Right atrium auricular region (tissue), 2 donors: ENCODE measurements around the gene RIPOR3. TPM values are rescaled to one million over a fixed set of nuclear protein-coding genes. Genes with fewer than 3 reads are reported as not detected.

Experiments
- DNase-seq: peaks from one replicate; pipeline ENCODE4 v3.0.0-alpha.2; 2019; ENCODE audit warnings: low spot score
- H3K27ac ChIP-seq, 2 donors: fragments of 200-600 bp; sonication (generic); 1 replicate in 1 of 2; 2 replicates in 1 of 2; pipeline ENCODE4 v1.5.1; 2016 to 2019
- H3K27me3 ChIP-seq, 2 donors: fragments of 200-600 bp; sonication (generic); one replicate each; pipeline versions ENCODE4 v1.5.1 to v1.6.0; 2017 to 2019
- H3K36me3 ChIP-seq: fragments of 200-600 bp; sonication (generic); one replicate; pipeline ENCODE4 v1.5.1; 2016
- H3K4me1 ChIP-seq, 2 donors: fragments of 200-600 bp; sonication (generic); one replicate each; pipeline versions ENCODE4 v1.5.1 to v1.6.0; 2017 to 2019
- H3K4me3 ChIP-seq, 2 donors: fragments of 200-600 bp; sonication (generic); 1 replicate in 1 of 2; 2 replicates in 1 of 2; pipeline ENCODE4 v1.5.1; 2017 to 2019; ENCODE audit warnings: mild to moderate bottlenecking in 1 of 2, moderate library complexity in 1 of 2
- H3K9me3 ChIP-seq, 2 donors: fragments of 200-600 bp; sonication (generic); one replicate each; pipeline ENCODE4 v1.5.1; 2019
- total RNA-seq, 2 donors: library from RNA; depleted of rRNA; stranded (reverse); fragments of >200 nt; gene quantifications; one replicate each; pipeline ENCODE4 v1.1.0, GENCODE V29; 2016
- TF ChIP-seq, protein P1 (sequence below), 2 donors: fragments of 200-600 bp; sonication (generic); IDR thresholded peaks; one replicate each; pipeline ENCODE4 v1.5.1; 2019; ENCODE audit warnings: antibody characterized with exemption in 2 of 2

Gene RIPOR3
- total RNA-seq, 2 donors from 2014 or later: 2.9 to 4.7 TPM

DNA sequence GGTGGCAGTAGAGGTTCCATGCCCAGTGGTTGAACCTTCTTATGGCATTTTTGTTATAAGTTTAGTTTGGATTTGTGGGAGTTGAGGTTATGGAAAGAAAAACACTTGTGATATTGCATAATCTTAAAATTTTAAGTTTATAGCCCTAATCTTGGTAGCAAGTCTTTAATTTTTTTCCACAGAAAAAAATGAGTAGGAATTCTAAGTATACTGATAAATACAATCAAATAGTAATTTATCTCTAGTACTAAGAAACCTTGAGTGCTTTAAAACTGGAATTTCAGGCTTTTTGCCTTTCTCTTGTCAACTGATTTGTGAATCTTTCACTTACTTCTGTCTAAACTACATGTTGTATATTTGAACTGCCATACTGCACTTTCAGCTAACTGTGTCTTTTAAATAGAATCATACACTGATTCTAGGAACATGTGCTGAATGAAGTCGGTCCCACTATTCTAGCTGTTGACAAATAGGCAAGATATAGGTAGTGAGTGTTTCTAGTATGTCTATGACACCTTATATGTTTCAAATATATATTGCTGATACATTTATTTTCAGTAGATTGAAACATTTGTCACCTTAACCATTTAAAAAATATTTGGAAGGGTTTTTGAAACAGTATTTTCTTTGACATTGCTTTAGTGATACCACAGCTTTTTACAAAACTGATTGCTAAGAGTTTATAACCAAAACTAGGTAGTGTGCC lies 42.5 kb upstream of the RIPOR3 start:
- H3K27me3 ChIP-seq: no peaks in the 10 kb centered on the region
- peaks cover 0 to 23% of the 10 kb centered on the region in 2 donors for H3K4me1 ChIP-seq
- DNase-seq: no peak
- no peak overlapping the region for H3K4me3 ChIP-seq
- H3K27ac ChIP-seq: no peak overlapping the region
- TF ChIP-seq, protein P1, sequence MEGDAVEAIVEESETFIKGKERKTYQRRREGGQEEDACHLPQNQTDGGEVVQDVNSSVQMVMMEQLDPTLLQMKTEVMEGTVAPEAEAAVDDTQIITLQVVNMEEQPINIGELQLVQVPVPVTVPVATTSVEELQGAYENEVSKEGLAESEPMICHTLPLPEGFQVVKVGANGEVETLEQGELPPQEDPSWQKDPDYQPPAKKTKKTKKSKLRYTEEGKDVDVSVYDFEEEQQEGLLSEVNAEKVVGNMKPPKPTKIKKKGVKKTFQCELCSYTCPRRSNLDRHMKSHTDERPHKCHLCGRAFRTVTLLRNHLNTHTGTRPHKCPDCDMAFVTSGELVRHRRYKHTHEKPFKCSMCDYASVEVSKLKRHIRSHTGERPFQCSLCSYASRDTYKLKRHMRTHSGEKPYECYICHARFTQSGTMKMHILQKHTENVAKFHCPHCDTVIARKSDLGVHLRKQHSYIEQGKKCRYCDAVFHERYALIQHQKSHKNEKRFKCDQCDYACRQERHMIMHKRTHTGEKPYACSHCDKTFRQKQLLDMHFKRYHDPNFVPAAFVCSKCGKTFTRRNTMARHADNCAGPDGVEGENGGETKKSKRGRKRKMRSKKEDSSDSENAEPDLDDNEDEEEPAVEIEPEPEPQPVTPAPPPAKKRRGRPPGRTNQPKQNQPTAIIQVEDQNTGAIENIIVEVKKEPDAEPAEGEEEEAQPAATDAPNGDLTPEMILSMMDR (IDR thresholded peaks at IDR 0.05): no peak
- H3K36me3 ChIP-seq: no peaks in the 10 kb centered on the region
- no peaks in the 10 kb centered on the region for H3K9me3 ChIP-seq

DNA sequence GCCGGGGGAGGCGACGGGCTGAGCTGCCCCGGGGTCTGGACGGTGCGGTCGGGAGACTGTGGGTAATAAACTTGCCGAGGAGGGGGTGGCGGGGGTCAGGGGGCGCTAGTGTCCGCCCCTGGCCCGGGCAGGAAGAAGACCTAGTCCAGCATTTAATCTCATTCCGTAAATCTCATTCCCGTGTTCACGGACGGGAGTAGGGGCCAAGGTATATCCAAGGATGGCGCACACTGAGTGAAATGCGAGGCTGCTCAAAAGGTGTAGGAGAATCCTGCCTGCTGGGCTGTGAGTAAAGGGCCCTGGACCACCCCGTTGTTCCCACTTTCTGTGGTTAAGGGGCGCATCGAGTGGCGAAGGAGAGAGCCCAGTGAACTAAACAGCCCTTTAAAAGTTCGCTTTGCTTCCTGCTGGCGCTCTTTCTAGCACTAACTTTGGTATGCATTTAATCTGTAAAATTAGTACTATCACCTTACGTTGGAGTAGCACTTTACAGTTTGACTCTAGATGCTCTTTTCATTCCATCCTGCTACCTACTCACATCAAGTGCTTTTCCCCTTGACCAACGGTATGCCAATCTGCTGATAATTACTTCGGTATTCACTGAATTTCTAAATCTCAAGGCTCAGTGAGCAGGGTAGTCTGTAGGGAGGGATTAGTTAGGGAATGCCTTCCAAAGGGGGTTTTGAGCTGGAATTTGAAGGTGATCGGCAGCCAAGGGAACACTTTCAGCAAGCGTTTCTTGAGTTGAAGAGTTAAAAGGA lies 40.8 kb upstream of the RIPOR3 start:
- Histone ChIP-seq H3K36me3 (no peaks in the 10 kb centered on the region), H3K27me3 (no peaks in the 10 kb centered on the region), H3K9me3 (no peaks in the 10 kb centered on the region), H3K27ac (peak overlapping the region; percentile 89 to 90), H3K4me3 (peak overlapping the region; percentile 60 to 75), H3K4me1 (peaks cover 0 to 23% of the 10 kb centered on the region in 2 donors)
- TF ChIP-seq, protein P1 (IDR thresholded peaks at IDR 0.05): no peak
- DNase-seq: peak; percentile 55

DNA sequence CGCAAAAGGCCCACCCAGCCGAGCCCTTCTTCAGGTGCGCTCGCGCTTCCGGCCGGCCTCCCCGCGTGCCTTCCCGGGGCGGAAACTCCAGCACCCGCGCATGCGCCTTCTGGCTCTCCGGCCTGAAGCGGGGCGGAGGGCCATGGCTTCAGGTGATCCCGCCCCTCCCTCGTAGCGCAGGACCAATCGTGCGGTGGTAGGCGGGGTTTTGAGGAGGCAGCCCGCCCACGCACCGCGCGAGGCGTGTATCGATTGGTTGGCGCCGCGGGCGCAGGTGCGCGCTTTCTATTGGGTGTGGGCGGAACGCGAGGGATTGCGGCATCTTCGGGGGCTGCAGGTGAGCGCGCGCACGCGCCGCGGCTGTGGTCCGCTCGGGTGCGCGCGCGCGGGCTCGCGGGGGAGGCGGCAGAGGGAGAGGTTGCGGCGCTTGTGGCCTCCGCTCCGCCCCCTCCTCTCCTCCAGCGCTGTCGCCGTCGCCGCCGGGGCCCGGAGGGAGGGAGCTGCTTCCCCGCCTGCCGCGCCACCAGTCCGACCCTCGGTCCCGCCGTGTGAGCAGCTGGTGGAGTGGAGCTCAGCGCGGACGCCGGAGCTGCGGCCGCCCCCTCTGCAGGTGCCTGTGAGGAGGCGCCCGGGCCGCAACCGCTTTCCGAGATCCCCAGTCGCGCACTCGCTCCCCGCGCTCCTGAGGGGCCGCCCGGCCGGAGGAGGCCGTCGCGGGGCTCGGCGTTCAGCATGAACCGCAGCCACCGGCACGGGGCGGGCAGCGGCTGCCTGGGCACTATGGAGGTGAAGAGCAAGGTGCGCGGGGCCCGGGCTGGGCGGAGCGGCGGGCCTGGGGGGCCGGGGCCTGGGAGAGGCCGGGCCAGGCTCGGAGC lies 40.0 kb upstream of the RIPOR3 start, which contains the start of gene PARD6B:
PARD6B (plus strand) TSS at position 526 of the 875 bp plus-strand sequence; CDS start at position 733, 207 bp downstream.
- Histone ChIP-seq H3K27ac (peak within 1 kb of the TSS; percentile 89 to 90), H3K36me3 (no peaks in the 10 kb centered on the region), H3K9me3 (no peaks in the 10 kb centered on the region)

DNA sequence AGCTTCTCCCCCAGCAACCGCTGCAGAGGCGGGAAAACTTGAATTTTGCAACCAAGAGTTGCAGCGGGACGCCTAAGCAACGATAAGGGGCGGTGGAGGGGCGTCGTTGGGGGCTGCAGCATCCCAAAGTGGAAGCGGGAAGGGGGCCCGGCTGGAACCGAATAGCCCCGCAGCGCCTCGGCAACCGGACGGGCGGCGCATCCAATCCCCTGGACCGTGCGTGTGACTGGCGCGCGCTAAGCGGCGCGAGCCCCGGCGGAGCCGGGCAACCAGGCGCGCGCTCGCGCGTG lies 39.4 kb upstream of the RIPOR3 start:
- TF ChIP-seq, protein P1 (IDR thresholded peaks at IDR 0.05): no peak
- Histone ChIP-seq H3K4me3 (peak overlapping the region; percentile 60 to 75), H3K27ac (peak overlapping the region; percentile 89 to 90), H3K27me3 (no peaks in the 10 kb centered on the region), H3K4me1 (peaks cover 0 to 24% of the 10 kb centered on the region in 2 donors), H3K36me3 (no peaks in the 10 kb centered on the region), H3K9me3 (no peaks in the 10 kb centered on the region)
- no peak for DNase-seq

More for the DNA sequence above, 40.0 kb upstream of the RIPOR3 start, which contains the start of gene PARD6B:
- Histone ChIP-seq H3K4me1 (peaks cover 0 to 23% of the 10 kb centered on the region in 2 donors), H3K4me3 (peak within 1 kb of the TSS; percentile 60 to 75), H3K27me3 (no peaks in the 10 kb centered on the region)
- TF ChIP-seq, protein P1 (IDR thresholded peaks at IDR 0.05): no peak
- DNase-seq: peak; percentile 94

DNA sequence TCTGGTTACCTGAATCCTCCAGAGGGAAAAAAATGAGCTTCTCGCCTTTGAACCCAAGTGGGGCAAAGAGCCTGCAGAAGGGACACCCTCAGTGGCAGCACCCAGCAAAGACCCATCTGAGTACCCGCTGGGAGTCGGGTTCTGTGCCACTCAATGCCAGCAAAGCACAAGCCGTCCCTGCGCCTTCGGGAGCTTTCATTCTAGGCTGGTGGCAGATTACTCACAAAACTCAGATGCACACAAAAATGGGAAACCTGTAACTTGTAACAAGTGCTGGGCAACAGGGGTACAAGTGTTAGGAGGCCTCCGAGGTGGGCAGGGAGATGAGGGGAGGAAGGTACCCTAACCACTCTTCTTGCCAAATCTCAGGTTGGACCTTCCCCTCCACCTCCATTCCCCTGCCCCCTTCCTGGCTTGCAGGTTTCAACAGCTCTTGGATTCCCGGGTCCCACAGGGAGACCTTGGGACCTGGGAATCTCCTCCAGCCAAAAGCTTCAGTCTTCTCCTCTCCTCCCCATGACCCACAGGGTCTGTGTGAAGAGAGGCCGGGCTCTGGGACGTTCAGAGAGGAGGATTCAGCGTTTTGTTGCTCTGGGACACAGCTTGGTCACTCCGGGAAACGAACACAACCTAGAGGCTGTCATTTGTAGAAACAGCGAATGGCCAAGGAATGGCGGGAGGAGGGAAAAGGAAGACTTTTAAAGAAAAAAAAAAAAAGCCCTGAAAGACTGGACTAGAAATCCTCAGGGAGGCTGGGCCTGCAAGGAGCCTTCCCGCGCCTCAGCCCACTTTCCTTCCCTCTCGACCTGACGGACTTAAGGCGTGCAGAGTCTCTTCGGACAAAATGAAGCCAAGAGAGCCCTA lies 38.8 kb upstream of the RIPOR3 start:
- no peaks in the 10 kb centered on the region for H3K9me3 ChIP-seq

More for the DNA sequence above, 38.8 kb upstream of the RIPOR3 start:
- TF ChIP-seq, protein P1 (IDR thresholded peaks at IDR 0.05): no peak
- Histone ChIP-seq H3K27me3 (no peaks in the 10 kb centered on the region), H3K27ac (peak overlapping the region; percentile 89 to 90), H3K4me3 (peak overlapping the region; percentile 60 to 75), H3K36me3 (no peaks in the 10 kb centered on the region), H3K4me1 (peaks cover 0 to 29% of the 10 kb centered on the region in 2 donors)
- peak; percentile 56 for DNase-seq
